ENCODE data around the gene MN1. TPM values are rescaled to one million over a fixed set of nuclear protein-coding genes. Genes with fewer than 3 reads are reported as not detected.

Gene MN1
- total and polyA plus RNA-seq, 2 experiments from 2014 or later, result 1.0 to 6.8 TPM

DNA sequence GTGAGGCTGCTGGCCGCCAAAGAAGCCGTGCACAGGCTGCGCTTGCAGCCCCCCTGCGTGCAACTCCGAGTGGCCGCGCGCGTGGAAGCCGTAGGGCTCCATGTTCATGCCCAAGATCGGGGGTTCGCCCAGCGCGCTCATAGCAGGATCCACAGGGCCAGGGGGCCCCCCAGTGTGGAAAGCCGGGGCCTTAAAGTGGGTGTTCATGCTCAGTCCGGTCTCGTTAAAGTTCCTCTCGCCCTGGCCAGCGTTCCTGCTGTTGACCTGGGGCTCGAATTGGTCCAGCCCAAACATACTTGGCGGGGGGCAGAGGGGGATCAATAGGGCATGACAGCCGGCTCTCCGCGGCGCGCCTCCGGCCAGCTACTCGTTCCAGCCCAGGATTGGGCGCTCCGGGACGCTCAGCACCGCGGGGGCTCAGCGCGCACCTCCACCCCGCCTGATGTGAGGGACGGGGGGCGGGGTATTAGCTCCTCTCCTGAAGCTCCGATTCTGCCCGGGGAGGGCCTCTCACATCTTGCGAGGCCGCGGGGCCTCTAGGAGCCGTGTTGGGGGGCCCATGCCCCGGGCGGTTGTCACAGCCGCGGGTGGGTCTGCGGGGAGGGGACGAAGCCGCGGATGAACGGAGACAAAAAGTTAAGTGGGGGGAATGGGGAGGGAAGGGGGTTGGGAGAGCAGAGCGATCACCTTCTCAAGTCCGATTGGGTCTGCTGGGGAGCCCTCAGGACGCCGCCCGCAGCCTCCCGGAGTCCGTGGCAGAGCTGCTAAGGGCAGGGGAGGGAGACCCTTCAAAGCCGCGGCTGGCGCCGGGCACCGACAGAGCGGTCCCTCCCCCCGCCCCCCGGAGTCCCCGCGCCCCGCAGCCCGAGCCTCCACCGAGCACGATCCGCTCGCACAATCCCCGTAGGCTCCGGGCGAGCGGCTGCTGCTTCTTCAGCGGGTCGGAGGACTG lies 1.0 kb downstream of the MN1 start:
- no peaks in the 10 kb centered on the region for H3K36me3 ChIP-seq (ENCODE audit: insufficient read depth)
- no peak overlapping the region for H3K27ac ChIP-seq (ENCODE audit: low read depth)
- peaks cover 8% of the 10 kb centered on the region; the same call in 1 of the 2 replicates for H3F3A ChIP-seq (replicated peaks; ENCODE audit: low read depth)
- no peak for DNase-seq (ENCODE audit: low spot score)
- Mint-ChIP-seq H3K4me3 (peak overlapping the region; percentile 66), H3K4me1 (peaks cover 40% of the 10 kb centered on the region), H3K27ac (no peak overlapping the region), H3K9me3 (peaks cover 3% of the 10 kb centered on the region; the same call in 1 of the 3 replicates), H3K27me3 (ENCODE audit: insufficient read depth, low read depth, poor library complexity) (peaks cover 85% of the 10 kb centered on the region), H3K36me3 (ENCODE audit: low read depth) (no peaks in the 10 kb centered on the region; the same call in 2 of the 3 replicates)
- peaks cover 46% of the 10 kb centered on the region for H3K4me1 ChIP-seq (ENCODE audit: insufficient read depth)
- peaks cover 92% of the 10 kb centered on the region for H3K27me3 ChIP-seq (ENCODE audit: insufficient read depth)
- ATAC-seq, result peak; percentile 7
- H3K9me2 ChIP-seq (ENCODE audit: insufficient read depth), result no peaks in the 10 kb centered on the region
- no peaks in the 10 kb centered on the region for H3K79me2 ChIP-seq (replicated peaks; ENCODE audit: insufficient read depth)
- TF ChIP-seq EZH2 (IDR thresholded peaks at IDR 0.05; ENCODE audit: low read depth, unreplicated experiment), result peak; percentile 59
- TF ChIP-seq, protein P1, sequence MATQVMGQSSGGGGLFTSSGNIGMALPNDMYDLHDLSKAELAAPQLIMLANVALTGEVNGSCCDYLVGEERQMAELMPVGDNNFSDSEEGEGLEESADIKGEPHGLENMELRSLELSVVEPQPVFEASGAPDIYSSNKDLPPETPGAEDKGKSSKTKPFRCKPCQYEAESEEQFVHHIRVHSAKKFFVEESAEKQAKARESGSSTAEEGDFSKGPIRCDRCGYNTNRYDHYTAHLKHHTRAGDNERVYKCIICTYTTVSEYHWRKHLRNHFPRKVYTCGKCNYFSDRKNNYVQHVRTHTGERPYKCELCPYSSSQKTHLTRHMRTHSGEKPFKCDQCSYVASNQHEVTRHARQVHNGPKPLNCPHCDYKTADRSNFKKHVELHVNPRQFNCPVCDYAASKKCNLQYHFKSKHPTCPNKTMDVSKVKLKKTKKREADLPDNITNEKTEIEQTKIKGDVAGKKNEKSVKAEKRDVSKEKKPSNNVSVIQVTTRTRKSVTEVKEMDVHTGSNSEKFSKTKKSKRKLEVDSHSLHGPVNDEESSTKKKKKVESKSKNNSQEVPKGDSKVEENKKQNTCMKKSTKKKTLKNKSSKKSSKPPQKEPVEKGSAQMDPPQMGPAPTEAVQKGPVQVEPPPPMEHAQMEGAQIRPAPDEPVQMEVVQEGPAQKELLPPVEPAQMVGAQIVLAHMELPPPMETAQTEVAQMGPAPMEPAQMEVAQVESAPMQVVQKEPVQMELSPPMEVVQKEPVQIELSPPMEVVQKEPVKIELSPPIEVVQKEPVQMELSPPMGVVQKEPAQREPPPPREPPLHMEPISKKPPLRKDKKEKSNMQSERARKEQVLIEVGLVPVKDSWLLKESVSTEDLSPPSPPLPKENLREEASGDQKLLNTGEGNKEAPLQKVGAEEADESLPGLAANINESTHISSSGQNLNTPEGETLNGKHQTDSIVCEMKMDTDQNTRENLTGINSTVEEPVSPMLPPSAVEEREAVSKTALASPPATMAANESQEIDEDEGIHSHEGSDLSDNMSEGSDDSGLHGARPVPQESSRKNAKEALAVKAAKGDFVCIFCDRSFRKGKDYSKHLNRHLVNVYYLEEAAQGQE (IDR thresholded peaks at IDR 0.05; ENCODE audit: unreplicated experiment), result no peak
- peak overlapping the region; percentile 93 for H3K4me2 ChIP-seq
- H3K4me3 ChIP-seq, result peak overlapping the region; percentile 72
- peaks cover 13% of the 10 kb centered on the region; the same call in 1 of the 2 replicates for H4K20me1 ChIP-seq (replicated peaks; ENCODE audit: insufficient read depth)
- H2AFZ ChIP-seq, result peak overlapping the region; percentile 87; the same call in 1 of the 2 replicates

DNA sequence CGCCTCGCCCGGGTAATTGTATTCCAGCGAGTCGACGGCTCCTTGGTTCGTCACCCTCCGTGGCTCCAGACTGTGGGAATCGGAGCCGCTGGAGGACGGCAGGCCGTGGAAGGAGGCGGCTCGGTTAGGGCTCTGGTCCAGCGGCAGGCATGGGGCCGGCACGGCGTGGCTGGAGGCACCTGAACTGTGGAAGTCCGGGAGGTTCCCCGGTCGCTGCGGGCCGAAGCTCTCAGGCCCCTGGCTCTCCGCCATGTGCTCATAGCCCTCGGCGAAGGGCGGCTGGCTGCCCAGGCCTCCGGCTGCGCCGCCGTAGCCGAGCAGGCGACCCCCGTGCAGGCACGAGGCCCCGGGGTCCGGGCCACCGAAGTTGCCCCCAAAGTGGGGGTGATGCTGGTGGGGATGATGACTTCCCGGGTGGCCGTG lies 1.7 kb downstream of the MN1 start:
- Mint-ChIP-seq H3K4me3 (peak overlapping the region; percentile 66), H3K4me1 (peaks cover 47% of the 10 kb centered on the region), H3K36me3 (ENCODE audit: low read depth) (no peaks in the 10 kb centered on the region; the same call in 2 of the 3 replicates), H3K27me3 (ENCODE audit: insufficient read depth, low read depth, poor library complexity) (peaks cover 86% of the 10 kb centered on the region), H3K27ac (no peak overlapping the region), H3K9me3 (peaks cover 3% of the 10 kb centered on the region; the same call in 1 of the 3 replicates)
- Histone ChIP-seq H2AFZ (no peak overlapping the region; the same call in 1 of the 2 replicates), H3K79me2 (replicated peaks; ENCODE audit: insufficient read depth) (no peaks in the 10 kb centered on the region), H4K20me1 (replicated peaks; ENCODE audit: insufficient read depth) (peaks cover 13% of the 10 kb centered on the region; the same call in 1 of the 2 replicates), H3K27ac (ENCODE audit: low read depth) (no peak overlapping the region), H3K4me3 (peak overlapping the region; percentile 72), H3K27me3 (ENCODE audit: insufficient read depth) (peaks cover 99% of the 10 kb centered on the region), H3K36me3 (ENCODE audit: insufficient read depth) (no peaks in the 10 kb centered on the region), H3K4me2 (peak overlapping the region; percentile 93), H3F3A (replicated peaks; ENCODE audit: low read depth) (peaks cover 11% of the 10 kb centered on the region; the same call in 1 of the 2 replicates), H3K4me1 (ENCODE audit: insufficient read depth) (peaks cover 50% of the 10 kb centered on the region), H3K9me2 (ENCODE audit: insufficient read depth) (no peaks in the 10 kb centered on the region)
- no peak for DNase-seq (ENCODE audit: low spot score)
- TF ChIP-seq, protein P2, sequence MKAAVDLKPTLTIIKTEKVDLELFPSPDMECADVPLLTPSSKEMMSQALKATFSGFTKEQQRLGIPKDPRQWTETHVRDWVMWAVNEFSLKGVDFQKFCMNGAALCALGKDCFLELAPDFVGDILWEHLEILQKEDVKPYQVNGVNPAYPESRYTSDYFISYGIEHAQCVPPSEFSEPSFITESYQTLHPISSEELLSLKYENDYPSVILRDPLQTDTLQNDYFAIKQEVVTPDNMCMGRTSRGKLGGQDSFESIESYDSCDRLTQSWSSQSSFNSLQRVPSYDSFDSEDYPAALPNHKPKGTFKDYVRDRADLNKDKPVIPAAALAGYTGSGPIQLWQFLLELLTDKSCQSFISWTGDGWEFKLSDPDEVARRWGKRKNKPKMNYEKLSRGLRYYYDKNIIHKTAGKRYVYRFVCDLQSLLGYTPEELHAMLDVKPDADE (IDR thresholded peaks at IDR 0.05), result no peak
- TF ChIP-seq, protein P1 (IDR thresholded peaks at IDR 0.05; ENCODE audit: unreplicated experiment), result no peak
- TF ChIP-seq ZNF331 (CRISPR knock-in tag; IDR thresholded peaks at IDR 0.05; ENCODE audit: low read depth) (no peak), EZH2 (IDR thresholded peaks at IDR 0.05; ENCODE audit: low read depth, unreplicated experiment) (peak; percentile 77)
- peak; percentile 0; the same call in 1 of the 3 replicates for ATAC-seq
